ENCODE results near the gene TYW1.
"Not testable (repeated sequence)": the region's sequence is repeated elsewhere in the genome, so short reads cannot be mapped to it uniquely, and the experiment has no call there.

The TYW1 gene

GRCh38 chr7:67049908-67050307, 53.3 kb downstream of the TYW1 start:
- DNase-seq, result not testable (repeated sequence)

- DNase-seq, result not testable (repeated sequence)
Measured at GRCh38 chr7:67052161-67052560, 55.5 kb downstream of the TYW1 start.

- DNase-seq, result no peak
Measured at GRCh38 chr7:67056683-67057082, 60.0 kb downstream of the TYW1 start.

GRCh38 chr7:67061321-67061720, 64.7 kb downstream of the TYW1 start:
- not testable (repeated sequence) for DNase-seq

- DNase-seq, result peak; percentile 18
Measured at GRCh38 chr7:67062802-67063201, 66.2 kb downstream of the TYW1 start.

- DNase-seq, result peak; percentile 74
Measured at GRCh38 chr7:67066950-67067622, 70.5 kb downstream of the TYW1 start.

GRCh38 chr7:67076120-67076519, 79.5 kb downstream of the TYW1 start:
- not testable (repeated sequence) for DNase-seq

GRCh38 chr7:67082880-67083279, 86.2 kb downstream of the TYW1 start:
- not testable (repeated sequence) for DNase-seq

- not testable (repeated sequence) for DNase-seq
Measured at GRCh38 chr7:67089261-67089660, 92.6 kb downstream of the TYW1 start.

- not testable (repeated sequence) for DNase-seq
Measured at GRCh38 chr7:67091053-67091452, 94.4 kb downstream of the TYW1 start.

- not testable (repeated sequence) for DNase-seq
Measured at GRCh38 chr7:67098031-67098430, 101.4 kb downstream of the TYW1 start.

- not testable (repeated sequence) for DNase-seq
Measured at GRCh38 chr7:67099406-67099805, 102.8 kb downstream of the TYW1 start.

GRCh38 chr7:67100038-67100437, 103.4 kb downstream of the TYW1 start:
- not testable (repeated sequence) for DNase-seq

- DNase-seq, result no peak
Measured at GRCh38 chr7:67100956-67101361, 104.3 kb downstream of the TYW1 start.

GRCh38 chr7:67104937-67105336, 108.3 kb downstream of the TYW1 start:
- DNase-seq, result not testable (repeated sequence)

GRCh38 chr7:67105377-67105776, 108.7 kb downstream of the TYW1 start:
- no peak for DNase-seq

- not testable (repeated sequence) for DNase-seq
Measured at GRCh38 chr7:67106255-67106654, 109.6 kb downstream of the TYW1 start.

- DNase-seq, result not testable (repeated sequence)
Measured at GRCh38 chr7:67111342-67111741, 114.7 kb downstream of the TYW1 start.

GRCh38 chr7:67114483-67115246, 118.0 kb downstream of the TYW1 start:
- DNase-seq, result not testable (repeated sequence)

GRCh38 chr7:67120491-67120890, 123.9 kb downstream of the TYW1 start:
- not testable (repeated sequence) for DNase-seq

GRCh38 chr7:67128257-67128656, 131.6 kb downstream of the TYW1 start:
- DNase-seq, result not testable (repeated sequence)

- DNase-seq, result not testable (repeated sequence)
Measured at GRCh38 chr7:67130766-67131165, 134.1 kb downstream of the TYW1 start.

- DNase-seq, result not testable (repeated sequence)
Measured at GRCh38 chr7:67134912-67135311, 138.3 kb downstream of the TYW1 start.

Data from fibroblast of skin of right quadriceps (primary cell).